HepG2 (cell line): ENCODE measurements around the gene CCDC183. TPM values are rescaled to one million over a fixed set of nuclear protein-coding genes. Genes with fewer than 3 reads are reported as not detected.

Experiments
- BCL6 ChIP-seq: IDR thresholded peaks from 2 replicates; pipeline ENCODE4 v1.6.1; 2016; ENCODE audit warnings: missing genetic modification reagents, missing compliant biosample characterization
- ELF3 ChIP-seq: IDR thresholded peaks from 2 replicates; pipeline ENCODE4 v1.6.1; 2016; ENCODE audit warnings: missing genetic modification reagents, missing compliant biosample characterization
- FOXA3 ChIP-seq: IDR thresholded peaks from 2 replicates; pipeline ENCODE4 v1.6.1; 2016; ENCODE audit warnings: missing genetic modification reagents, missing compliant biosample characterization
- FOXC1 ChIP-seq: sonication (generic); formaldehyde crosslinking; IDR thresholded peaks from 2 replicates; pipeline ENCODE4 v1.8.0; 2022; ENCODE audit warnings: mild to moderate bottlenecking, missing genetic modification reagents, borderline replicate concordance
- FOXK2 ChIP-seq: fragments of 450-650 bp; IDR thresholded peaks from 2 replicates; pipeline ENCODE4 v1.6.1; 2016
- GPN1 ChIP-seq: sonication (generic); formaldehyde crosslinking; IDR thresholded peaks from 2 replicates; pipeline ENCODE4 v1.5.1; 2020; ENCODE audit warnings: missing genetic modification reagents, borderline replicate concordance
- KAT2B ChIP-seq: fragments of 150-350 bp; IDR thresholded peaks from 2 replicates; pipeline ENCODE4 v1.6.1; 2014; ENCODE audit warnings: low read depth, low read length, borderline replicate concordance
- KLF16 ChIP-seq, 2 experiments: sonication (generic) in 1 of 2; formaldehyde crosslinking in 1 of 2; IDR thresholded peaks; 2 replicates each; pipeline versions ENCODE4 v1.6.1 to v1.8.0; 2016 to 2023; ENCODE audit warnings: missing genetic modification reagents in 2 of 2, missing compliant biosample characterization in 1 of 2
- KLF9 ChIP-seq: IDR thresholded peaks from 2 replicates; pipeline ENCODE4 v1.6.1; 2016; ENCODE audit warnings: low read depth
- LCORL ChIP-seq, 2 experiments: fragments of 450-650 bp in 1 of 2; sonication (generic) in 1 of 2; formaldehyde crosslinking in 1 of 2; IDR thresholded peaks; 2 replicates each; pipeline versions ENCODE4 v1.5.0 to v1.6.1; 2017 to 2020; ENCODE audit warnings: antibody characterized with exemption in 1 of 2, missing genetic modification reagents in 1 of 2
- MAFG ChIP-seq: sonication (generic); formaldehyde crosslinking; IDR thresholded peaks from 2 replicates; pipeline ENCODE4 v1.5.1; 2020; ENCODE audit warnings: mild to moderate bottlenecking, missing genetic modification reagents
- NFIC ChIP-seq: IDR thresholded peaks from 2 replicates; pipeline ENCODE4 v1.6.1; 2012; ENCODE audit warnings: mild to moderate bottlenecking, low read length, inconsistent platforms
- NPAS2 ChIP-seq: sonication (generic); formaldehyde crosslinking; IDR thresholded peaks from 2 replicates; pipeline ENCODE4 v1.8.0; 2022; ENCODE audit warnings: mild to moderate bottlenecking, missing genetic modification reagents, borderline replicate concordance
- RXRA ChIP-seq: sonication (generic); formaldehyde crosslinking; IDR thresholded peaks from 2 replicates; pipeline ENCODE4 v1.5.1; 2020; ENCODE audit warnings: missing genetic modification reagents
- SALL1 ChIP-seq: sonication (generic); formaldehyde crosslinking; IDR thresholded peaks from 2 replicates; pipeline ENCODE4 v1.8.0; 2022; ENCODE audit warnings: mild to moderate bottlenecking, missing genetic modification reagents
- SAP130 ChIP-seq: IDR thresholded peaks from 2 replicates; pipeline ENCODE4 v1.6.1; 2016; ENCODE audit warnings: low read depth
- ZBTB38 ChIP-seq: sonication (generic); formaldehyde crosslinking; IDR thresholded peaks from 2 replicates; pipeline ENCODE4 v1.5.1; 2020; ENCODE audit warnings: mild to moderate bottlenecking, missing genetic modification reagents
- ZNF10 ChIP-seq: sonication (generic); formaldehyde crosslinking; IDR thresholded peaks from 2 replicates; pipeline ENCODE4 v1.4.0; 2020; ENCODE audit warnings: mild to moderate bottlenecking, low read depth, missing genetic modification reagents, borderline replicate concordance
- ZNF33B ChIP-seq: sonication (generic); formaldehyde crosslinking; IDR thresholded peaks from 2 replicates; pipeline ENCODE4 v1.5.1; 2020; ENCODE audit warnings: mild to moderate bottlenecking, missing genetic modification reagents
- ZNF34 ChIP-seq: sonication (generic); formaldehyde crosslinking; IDR thresholded peaks from 2 replicates; pipeline ENCODE4 v1.4.0; 2020; ENCODE audit warnings: mild to moderate bottlenecking, missing genetic modification reagents, borderline replicate concordance
- ZNF615 ChIP-seq: sonication (generic); formaldehyde crosslinking; IDR thresholded peaks from 2 replicates; pipeline ENCODE4 v1.5.0; 2020; ENCODE audit warnings: mild to moderate bottlenecking, missing genetic modification reagents, borderline replicate concordance
- polyA plus RNA-seq, 8 experiments: library from polyadenylated mRNA; depleted of rRNA in 3 of 8; stranded (reverse) in 7 of 8; unstranded in 1 of 8; fragments of >200 nt; fragmentation: Illumina TruSeq in 4 of 8; extraction: Trizol in 4 of 8; gene quantifications; 2 replicates each; pipeline versions ENCODE4 v1.2.1 to v1.2.3, GENCODE V29; 2011 to 2016; ENCODE audit warnings: low read depth in 4 of 8, missing spikeins in 1 of 8, mixed read lengths in 1 of 8; ENCODE audit not compliant: insufficient read depth in 1 of 8
- total RNA-seq, 5 experiments: library from RNA; depleted of rRNA; stranded (reverse); fragments of >200 nt; fragmentation: Illumina TruSeq; extraction: Trizol; gene quantifications; 2 replicates each; pipeline ENCODE4 v1.2.3, GENCODE V29; 2016; ENCODE audit warnings: low read depth in 1 of 5
- TF ChIP-seq, protein P1 (sequence below): sonication (generic); formaldehyde crosslinking; IDR thresholded peaks from 2 replicates; pipeline ENCODE4 v1.4.0; 2020; ENCODE audit warnings: missing genetic modification reagents
- TF ChIP-seq, protein P2 (sequence below): sonication (generic); formaldehyde crosslinking; IDR thresholded peaks from 2 replicates; pipeline ENCODE4 v1.4.0; 2020; ENCODE audit warnings: missing genetic modification reagents, borderline replicate concordance

The CCDC183 gene
- total and polyA plus RNA-seq, 2 of the 13 experiments (the other 11 are each of a cell fraction or from before 2014, with no cell fraction given) = 5.0 to 66.4 TPM

GRCh38 chr9:136799079-136799853 lies 3.1 kb downstream of the CCDC183 start (continued):
- TF ChIP-seq, protein P1, sequence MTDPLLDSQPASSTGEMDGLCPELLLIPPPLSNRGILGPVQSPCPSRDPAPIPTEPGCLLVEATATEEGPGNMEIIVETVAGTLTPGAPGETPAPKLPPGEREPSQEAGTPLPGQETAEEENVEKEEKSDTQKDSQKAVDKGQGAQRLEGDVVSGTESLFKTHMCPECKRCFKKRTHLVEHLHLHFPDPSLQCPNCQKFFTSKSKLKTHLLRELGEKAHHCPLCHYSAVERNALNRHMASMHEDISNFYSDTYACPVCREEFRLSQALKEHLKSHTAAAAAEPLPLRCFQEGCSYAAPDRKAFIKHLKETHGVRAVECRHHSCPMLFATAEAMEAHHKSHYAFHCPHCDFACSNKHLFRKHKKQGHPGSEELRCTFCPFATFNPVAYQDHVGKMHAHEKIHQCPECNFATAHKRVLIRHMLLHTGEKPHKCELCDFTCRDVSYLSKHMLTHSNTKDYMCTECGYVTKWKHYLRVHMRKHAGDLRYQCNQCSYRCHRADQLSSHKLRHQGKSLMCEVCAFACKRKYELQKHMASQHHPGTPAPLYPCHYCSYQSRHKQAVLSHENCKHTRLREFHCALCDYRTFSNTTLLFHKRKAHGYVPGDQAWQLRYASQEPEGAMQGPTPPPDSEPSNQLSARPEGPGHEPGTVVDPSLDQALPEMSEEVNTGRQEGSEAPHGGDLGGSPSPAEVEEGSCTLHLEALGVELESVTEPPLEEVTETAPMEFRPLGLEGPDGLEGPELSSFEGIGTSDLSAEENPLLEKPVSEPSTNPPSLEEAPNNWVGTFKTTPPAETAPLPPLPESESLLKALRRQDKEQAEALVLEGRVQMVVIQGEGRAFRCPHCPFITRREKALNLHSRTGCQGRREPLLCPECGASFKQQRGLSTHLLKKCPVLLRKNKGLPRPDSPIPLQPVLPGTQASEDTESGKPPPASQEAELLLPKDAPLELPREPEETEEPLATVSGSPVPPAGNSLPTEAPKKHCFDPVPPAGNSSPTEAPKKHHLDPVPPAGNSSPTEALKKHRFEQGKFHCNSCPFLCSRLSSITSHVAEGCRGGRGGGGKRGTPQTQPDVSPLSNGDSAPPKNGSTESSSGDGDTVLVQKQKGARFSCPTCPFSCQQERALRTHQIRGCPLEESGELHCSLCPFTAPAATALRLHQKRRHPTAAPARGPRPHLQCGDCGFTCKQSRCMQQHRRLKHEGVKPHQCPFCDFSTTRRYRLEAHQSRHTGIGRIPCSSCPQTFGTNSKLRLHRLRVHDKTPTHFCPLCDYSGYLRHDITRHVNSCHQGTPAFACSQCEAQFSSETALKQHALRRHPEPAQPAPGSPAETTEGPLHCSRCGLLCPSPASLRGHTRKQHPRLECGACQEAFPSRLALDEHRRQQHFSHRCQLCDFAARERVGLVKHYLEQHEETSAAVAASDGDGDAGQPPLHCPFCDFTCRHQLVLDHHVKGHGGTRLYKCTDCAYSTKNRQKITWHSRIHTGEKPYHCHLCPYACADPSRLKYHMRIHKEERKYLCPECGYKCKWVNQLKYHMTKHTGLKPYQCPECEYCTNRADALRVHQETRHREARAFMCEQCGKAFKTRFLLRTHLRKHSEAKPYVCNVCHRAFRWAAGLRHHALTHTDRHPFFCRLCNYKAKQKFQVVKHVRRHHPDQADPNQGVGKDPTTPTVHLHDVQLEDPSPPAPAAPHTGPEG = no peak; the same call in 1 of the 2 replicates
- TF ChIP-seq LCORL (IDR thresholded peaks at IDR 0.05) (no peak), LCORL (CRISPR knock-in tag; IDR thresholded peaks at IDR 0.05) (peak; percentile 77), ZNF10 (CRISPR knock-in tag) (no peak), ZNF34 (no peak), SALL1 (CRISPR knock-in tag) (peak; percentile 84), NPAS2 (no peak), KAT2B (no peak), GPN1 (CRISPR knock-in tag) (no peak), ZBTB38 (no peak; the same call in 1 of the 2 replicates), ZNF33B (CRISPR knock-in tag) (no peak), KLF16 (CRISPR knock-in tag; IDR thresholded peaks at IDR 0.05) (peak in 1 of 2 experiments; percentile 79; a peak in 2 of 4 replicates), KLF9 (CRISPR knock-in tag) (peak; percentile 19; the same call in 1 of the 2 replicates), MAFG (CRISPR knock-in tag) (no peak), SAP130 (CRISPR knock-in tag) (peak; percentile 96), FOXA3 (peak; percentile 91), NFIC (no peak), FOXC1 (CRISPR knock-in tag) (no peak; the same call in 1 of the 2 replicates), ELF3 (CRISPR knock-in tag) (peak; percentile 47; the same call in 1 of the 2 replicates), RXRA (CRISPR knock-in tag) (peak; percentile 71), FOXK2 (no peak), ZNF615 (CRISPR knock-in tag) (no peak), BCL6 (CRISPR knock-in tag) (peak; percentile 51; the same call in 1 of the 2 replicates)
- TF ChIP-seq, protein P2, sequence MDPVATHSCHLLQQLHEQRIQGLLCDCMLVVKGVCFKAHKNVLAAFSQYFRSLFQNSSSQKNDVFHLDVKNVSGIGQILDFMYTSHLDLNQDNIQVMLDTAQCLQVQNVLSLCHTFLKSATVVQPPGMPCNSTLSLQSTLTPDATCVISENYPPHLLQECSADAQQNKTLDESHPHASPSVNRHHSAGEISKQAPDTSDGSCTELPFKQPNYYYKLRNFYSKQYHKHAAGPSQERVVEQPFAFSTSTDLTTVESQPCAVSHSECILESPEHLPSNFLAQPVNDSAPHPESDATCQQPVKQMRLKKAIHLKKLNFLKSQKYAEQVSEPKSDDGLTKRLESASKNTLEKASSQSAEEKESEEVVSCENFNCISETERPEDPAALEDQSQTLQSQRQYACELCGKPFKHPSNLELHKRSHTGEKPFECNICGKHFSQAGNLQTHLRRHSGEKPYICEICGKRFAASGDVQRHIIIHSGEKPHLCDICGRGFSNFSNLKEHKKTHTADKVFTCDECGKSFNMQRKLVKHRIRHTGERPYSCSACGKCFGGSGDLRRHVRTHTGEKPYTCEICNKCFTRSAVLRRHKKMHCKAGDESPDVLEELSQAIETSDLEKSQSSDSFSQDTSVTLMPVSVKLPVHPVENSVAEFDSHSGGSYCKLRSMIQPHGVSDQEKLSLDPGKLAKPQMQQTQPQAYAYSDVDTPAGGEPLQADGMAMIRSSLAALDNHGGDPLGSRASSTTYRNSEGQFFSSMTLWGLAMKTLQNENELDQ (CRISPR knock-in tag) = no peak
